SK-N-MC (cell line): ENCODE measurements around the gene RNF121.

ENCODE experiments used
- EZH2 ChIP-seq: fragments of 200-600 bp; sonication (generic); IDR thresholded peaks from one replicate; pipeline ENCODE4 v1.6.1; 2017; ENCODE audit warnings: antibody characterized with exemption
- FOXP2 ChIP-seq: optimal IDR thresholded peaks from 2 replicates; pipeline ENCODE3; 2011; ENCODE audit warnings: mild to moderate bottlenecking, moderate library complexity; ENCODE audit not compliant: insufficient read depth; ENCODE audit errors: extremely low read length, control extremely low read depth
- POLR2AphosphoS5 ChIP-seq: IDR thresholded peaks from 2 replicates; pipeline ENCODE4 v1.6.1; 2012; ENCODE audit warnings: mild to moderate bottlenecking, low read depth, low read length, borderline replicate concordance

DNA sequence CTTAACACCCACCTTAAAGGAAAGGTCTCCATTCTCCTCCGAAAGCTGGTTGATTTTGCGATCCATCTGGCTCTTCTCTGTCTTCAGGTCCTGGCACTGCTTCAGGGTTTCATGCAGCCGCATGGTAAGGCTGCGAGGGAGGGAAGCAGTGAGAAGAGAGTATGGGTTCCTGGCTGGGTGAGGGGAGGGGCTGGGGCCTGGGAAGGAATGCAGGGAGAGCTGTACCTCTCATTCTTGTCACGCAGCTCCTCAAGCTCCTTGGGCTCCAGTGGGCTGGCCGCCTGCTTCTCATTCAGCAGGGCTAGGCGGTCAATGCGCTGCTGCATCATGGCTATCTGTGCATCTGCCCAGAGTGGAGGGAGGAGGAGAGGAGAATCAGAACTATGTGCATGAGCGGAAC is 89.3 kb downstream of the RNF121 start:
- TF ChIP-seq EZH2 (no peak), POLR2AphosphoS5 (no peak), FOXP2 (no peak)
